ENCODE results near the gene NTNG1.
A peak's percentile ranks its signal among the peaks of the same experiment; 100 is the strongest.

NTNG1 gene

DNA sequence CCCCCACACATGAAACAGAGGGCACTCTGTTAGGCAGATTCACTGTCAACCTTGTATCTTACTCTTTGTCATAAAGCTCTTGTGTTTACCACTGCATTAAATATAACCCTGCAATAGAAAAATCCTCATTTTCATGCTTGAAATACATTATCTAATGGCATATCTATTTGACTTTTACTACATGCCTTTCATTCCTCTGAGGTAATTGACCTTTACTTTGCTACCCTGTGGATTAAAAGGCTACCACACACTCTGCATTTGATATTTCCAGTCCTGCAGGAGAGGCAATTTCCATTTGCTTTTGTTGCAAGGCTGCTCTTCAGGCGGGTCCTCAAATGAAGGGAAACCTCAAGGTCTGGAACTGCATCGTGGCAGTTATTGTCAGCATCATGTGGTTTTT lies 238.0 kb downstream of the NTNG1 start:
- no peaks in the 10 kb centered on the region for H3K4me1 Mint-ChIP-seq
- ATAC-seq = no peak
- no peaks in the 10 kb centered on the region for H3K9me3 Mint-ChIP-seq
- no peaks in the 10 kb centered on the region for H3K36me3 Mint-ChIP-seq (ENCODE audit: low read depth)
- H3K27me3 Mint-ChIP-seq = peaks cover 2% of the 10 kb centered on the region
- DNase-seq = no peak
- H3K27ac Mint-ChIP-seq = no peak overlapping the region
- no peak overlapping the region for H3K4me3 Mint-ChIP-seq

DNA sequence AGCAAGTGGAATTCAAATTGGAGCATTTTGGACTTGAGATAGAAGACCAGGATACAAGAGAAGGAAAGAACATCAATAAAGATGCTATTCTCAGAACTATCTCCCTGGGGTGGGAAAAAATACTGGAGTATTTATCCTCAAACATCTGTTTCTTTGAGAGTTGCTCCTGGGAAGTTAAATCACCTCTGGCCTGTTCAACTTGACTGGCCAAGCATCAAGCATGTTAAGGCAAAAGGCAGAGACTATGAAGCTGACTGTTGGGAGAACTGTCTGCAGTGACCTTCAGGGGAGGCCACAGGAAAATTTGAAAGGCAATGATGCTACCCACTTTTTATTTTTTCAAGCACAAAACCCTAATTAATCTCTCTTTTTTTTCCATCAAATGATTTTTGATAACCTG lies 239.0 kb downstream of the NTNG1 start:
- H3K9me3 Mint-ChIP-seq = no peaks in the 10 kb centered on the region
- H3K4me3 Mint-ChIP-seq = no peak overlapping the region
- no peaks in the 10 kb centered on the region for H3K36me3 Mint-ChIP-seq (ENCODE audit: low read depth)
- DNase-seq = no peak
- ATAC-seq = no peak
- H3K27ac Mint-ChIP-seq = no peak overlapping the region
- peaks cover 2% of the 10 kb centered on the region for H3K27me3 Mint-ChIP-seq
- H3K4me1 Mint-ChIP-seq = no peaks in the 10 kb centered on the region

DNA sequence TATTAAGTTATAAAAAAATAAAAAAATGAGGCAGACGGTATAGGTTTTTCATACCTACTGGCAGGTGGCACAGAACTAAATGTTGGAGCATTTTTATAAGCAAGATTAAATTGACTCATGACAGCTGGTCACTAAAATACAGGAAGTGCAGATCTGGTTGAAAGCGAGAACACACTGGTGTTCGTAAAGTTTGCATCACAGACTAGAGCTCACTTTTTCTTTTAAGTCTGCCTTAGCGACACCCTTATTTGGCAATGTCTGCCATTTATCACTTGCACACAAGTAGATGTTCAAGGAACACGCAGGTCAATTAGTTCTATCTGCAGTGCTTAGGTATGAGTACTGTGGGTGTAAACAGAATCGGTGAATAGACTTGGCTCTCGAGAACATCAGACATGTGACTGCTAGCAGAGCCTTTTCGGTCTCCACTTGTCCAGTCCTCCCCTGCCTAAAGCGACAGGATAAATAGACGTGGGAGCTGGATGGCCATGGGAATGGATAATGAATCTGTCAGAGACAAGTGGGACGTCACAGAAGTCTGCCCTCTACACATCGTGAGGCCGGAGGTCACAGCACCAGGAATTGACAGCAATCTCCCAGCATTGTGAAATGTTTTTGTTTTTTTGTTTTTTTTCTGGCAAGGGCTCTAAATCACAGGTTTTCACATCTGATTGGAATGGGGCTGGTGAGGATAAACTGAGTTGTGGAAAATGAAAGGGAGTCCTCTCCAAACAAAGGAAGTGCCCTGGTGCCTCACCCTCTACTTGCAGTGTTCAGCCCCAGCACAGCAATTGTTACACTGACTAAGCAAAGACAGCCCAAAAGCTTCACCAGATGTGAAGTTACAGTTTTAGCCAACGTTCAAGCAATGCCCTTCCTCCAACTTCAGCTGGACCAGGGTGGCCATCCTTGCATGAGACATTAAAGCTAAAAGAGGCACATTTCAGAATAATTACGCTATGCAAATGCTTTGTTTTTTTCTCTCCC lies 248.9 kb downstream of the NTNG1 start:
- no peaks in the 10 kb centered on the region for H3K36me3 Mint-ChIP-seq (ENCODE audit: low read depth)
- no peak overlapping the region for H3K4me3 Mint-ChIP-seq
- no peak overlapping the region for H3K27ac Mint-ChIP-seq
- no peaks in the 10 kb centered on the region for H3K4me1 Mint-ChIP-seq
- H3K27me3 Mint-ChIP-seq = no peaks in the 10 kb centered on the region
- no peaks in the 10 kb centered on the region for H3K9me3 Mint-ChIP-seq
- DNase-seq = no peak
- no peak for ATAC-seq

DNA sequence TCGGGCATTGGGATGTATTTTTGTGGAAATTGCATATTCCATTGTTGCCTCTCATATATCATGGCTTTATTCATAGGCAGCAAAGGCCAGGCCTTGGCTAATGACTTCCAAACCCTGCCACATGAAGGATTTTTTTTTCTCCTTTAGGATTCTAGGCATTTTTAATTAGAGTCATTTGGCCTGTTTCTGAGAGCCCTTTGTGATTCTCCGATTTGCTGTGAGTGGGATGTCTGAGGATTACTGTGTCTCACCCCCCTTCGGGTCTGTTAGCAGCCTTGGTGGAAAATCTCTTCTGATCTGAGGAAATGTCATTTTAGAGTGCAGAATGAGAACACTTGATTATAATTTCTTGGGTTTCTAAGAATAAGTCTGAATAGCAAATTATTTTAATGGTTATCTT lies 253.5 kb downstream of the NTNG1 start:
- H3K4me1 Mint-ChIP-seq = no peaks in the 10 kb centered on the region
- ATAC-seq = no peak
- no peaks in the 10 kb centered on the region for H3K9me3 Mint-ChIP-seq
- H3K27ac Mint-ChIP-seq = no peak overlapping the region
- no peaks in the 10 kb centered on the region for H3K27me3 Mint-ChIP-seq
- H3K4me3 Mint-ChIP-seq = no peak overlapping the region
- H3K36me3 Mint-ChIP-seq (ENCODE audit: low read depth) = no peaks in the 10 kb centered on the region
- DNase-seq = no peak

DNA sequence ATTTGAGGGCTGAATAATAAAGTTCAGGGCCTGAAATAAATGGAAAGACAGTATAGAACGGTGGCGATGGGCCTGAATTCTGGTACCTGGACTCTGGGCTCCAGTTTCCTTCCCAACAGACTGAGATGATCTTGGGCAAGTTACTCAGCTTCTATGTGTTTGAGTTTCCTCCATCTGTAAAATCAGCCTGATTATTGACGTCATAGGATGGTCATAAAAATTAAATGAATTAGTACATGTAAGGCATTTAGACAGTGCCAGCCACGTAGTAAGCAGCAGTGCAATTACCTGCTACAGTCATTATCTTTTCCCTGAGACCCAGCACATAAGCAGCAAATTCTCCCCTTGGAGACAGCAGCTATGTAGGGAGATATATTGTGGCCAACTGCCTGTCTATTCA lies 260.9 kb downstream of the NTNG1 start:
- H3K4me3 Mint-ChIP-seq = no peak overlapping the region
- no peaks in the 10 kb centered on the region for H3K9me3 Mint-ChIP-seq
- ATAC-seq (no peak), DNase-seq (no peak)
- H3K27ac Mint-ChIP-seq = no peak overlapping the region
- H3K36me3 Mint-ChIP-seq (ENCODE audit: low read depth) = no peaks in the 10 kb centered on the region
- H3K4me1 Mint-ChIP-seq = no peaks in the 10 kb centered on the region
- peaks cover 2% of the 10 kb centered on the region for H3K27me3 Mint-ChIP-seq

DNA sequence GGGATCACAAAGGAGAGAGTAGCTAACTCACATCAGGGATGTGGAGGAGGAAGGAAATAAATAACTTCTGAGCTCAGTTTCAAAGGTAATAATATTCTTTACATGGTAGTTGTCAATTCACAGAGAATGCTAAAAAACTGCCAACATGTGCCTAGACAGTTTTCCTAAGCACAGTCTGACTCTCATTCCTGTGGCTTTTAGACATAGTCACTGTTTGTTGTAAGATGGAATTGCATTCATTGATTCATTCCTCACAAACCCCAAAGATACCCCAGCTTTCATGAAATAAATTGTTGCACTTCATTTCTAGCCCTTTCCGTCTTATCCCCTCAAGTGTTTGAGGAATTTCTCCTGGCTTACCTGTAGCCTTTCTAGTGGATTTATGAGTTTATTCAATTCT lies 263.9 kb downstream of the NTNG1 start:
- no peak overlapping the region for H3K4me3 Mint-ChIP-seq
- H3K27me3 Mint-ChIP-seq = peaks cover 4% of the 10 kb centered on the region
- H3K36me3 Mint-ChIP-seq (ENCODE audit: low read depth) = no peaks in the 10 kb centered on the region
- ATAC-seq (no peak), DNase-seq (no peak)
- H3K4me1 Mint-ChIP-seq = no peaks in the 10 kb centered on the region
- no peaks in the 10 kb centered on the region for H3K9me3 Mint-ChIP-seq
- no peak overlapping the region for H3K27ac Mint-ChIP-seq

DNA sequence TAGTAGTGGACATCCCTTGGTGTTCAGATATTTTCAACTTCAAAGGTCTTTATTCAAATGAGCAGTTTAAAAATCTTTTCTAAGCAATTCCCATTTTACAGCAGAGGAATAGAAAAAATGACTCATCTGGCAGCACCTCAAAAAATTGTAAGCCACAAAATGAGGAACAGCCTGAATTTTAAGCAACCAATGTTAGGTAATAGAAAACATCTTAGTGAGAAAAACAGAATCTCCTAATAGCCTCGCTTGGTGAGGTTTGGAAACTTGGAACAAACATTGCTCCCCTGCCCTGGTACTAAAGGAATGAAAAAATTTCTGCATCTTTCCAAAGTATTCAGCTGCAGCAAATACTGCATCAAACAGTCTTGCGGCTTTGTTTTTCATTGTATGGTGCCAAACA lies 264.4 kb downstream of the NTNG1 start:
- H3K36me3 Mint-ChIP-seq (ENCODE audit: low read depth) = no peaks in the 10 kb centered on the region
- H3K27ac Mint-ChIP-seq = no peak overlapping the region

DNA sequence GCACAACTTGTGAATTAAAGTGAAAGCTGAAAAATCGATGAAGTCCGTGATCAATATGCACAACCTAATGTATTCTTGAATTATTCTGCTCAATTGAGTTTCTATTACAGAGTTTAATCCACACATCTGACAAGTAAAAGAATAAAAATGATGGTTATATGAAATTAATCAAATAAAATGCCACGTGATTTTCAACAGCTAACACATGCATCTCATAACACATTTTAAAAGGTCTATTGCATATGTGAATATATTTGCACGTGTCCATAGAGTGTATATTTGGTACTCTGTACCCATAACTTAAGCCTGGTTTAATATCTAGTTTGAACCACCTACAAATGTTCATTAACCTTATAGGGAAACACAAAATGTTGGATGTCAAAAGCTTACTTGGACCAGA lies 266.2 kb downstream of the NTNG1 start:
- no peak for ATAC-seq
- peaks cover 2% of the 10 kb centered on the region for H3K27me3 Mint-ChIP-seq
- H3K9me3 Mint-ChIP-seq = no peaks in the 10 kb centered on the region
- H3K27ac Mint-ChIP-seq = no peak overlapping the region
- no peaks in the 10 kb centered on the region for H3K4me1 Mint-ChIP-seq
- no peaks in the 10 kb centered on the region for H3K36me3 Mint-ChIP-seq (ENCODE audit: low read depth)
- no peak overlapping the region for H3K4me3 Mint-ChIP-seq
- DNase-seq = no peak

More for the DNA sequence above, 264.4 kb downstream of the NTNG1 start:
- Mint-ChIP-seq H3K9me3 (no peaks in the 10 kb centered on the region), H3K4me3 (no peak overlapping the region), H3K27me3 (peaks cover 2% of the 10 kb centered on the region), H3K4me1 (no peaks in the 10 kb centered on the region)
- DNase-seq (no peak), ATAC-seq (no peak)

DNA sequence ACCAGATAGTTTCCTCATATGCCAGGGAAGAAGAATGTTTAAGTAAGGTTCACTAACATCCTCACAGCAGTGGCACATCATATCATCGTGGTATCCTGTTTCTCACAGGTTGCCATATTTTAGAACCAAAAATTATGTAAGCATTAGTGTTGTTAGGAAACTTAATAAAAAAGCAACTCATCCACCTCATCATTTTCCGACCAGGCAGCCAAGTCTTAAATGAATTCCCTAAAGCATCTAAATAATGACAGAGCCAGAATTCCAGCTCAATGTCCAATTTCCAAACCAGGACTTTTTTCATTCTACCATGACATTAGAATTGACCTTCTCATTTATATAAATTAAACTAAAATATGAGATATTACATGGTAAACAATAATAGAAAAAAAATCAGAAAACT lies 272.7 kb downstream of the NTNG1 start:
- ATAC-seq = no peak
- Mint-ChIP-seq H3K36me3 (ENCODE audit: low read depth) (no peaks in the 10 kb centered on the region), H3K4me1 (no peaks in the 10 kb centered on the region), H3K27ac (no peak overlapping the region), H3K9me3 (no peaks in the 10 kb centered on the region), H3K4me3 (no peak overlapping the region), H3K27me3 (peaks cover 6% of the 10 kb centered on the region)
- no peak for DNase-seq

DNA sequence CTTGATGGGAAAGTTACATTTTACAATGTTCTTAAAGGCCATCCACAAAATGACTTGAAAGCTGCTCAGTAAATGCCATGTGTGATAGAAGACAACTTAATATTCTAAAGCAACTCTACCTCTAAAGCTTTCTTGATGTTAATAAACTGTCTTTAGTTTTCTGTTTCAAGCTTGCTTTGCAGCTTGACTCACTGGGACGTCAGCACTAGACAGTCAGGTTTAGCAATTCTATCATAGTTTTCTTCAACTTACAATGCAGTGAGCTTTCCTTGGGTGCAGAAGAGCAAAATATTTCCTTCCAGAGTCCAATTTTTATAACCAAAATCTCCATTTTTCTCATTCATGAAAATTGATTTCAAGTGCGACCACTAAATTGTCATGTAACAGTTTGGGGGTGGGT lies 273.1 kb downstream of the NTNG1 start:
- H3K27me3 Mint-ChIP-seq = peaks cover 6% of the 10 kb centered on the region
- H3K4me1 Mint-ChIP-seq = no peaks in the 10 kb centered on the region
- no peaks in the 10 kb centered on the region for H3K9me3 Mint-ChIP-seq
- H3K27ac Mint-ChIP-seq = no peak overlapping the region
- no peak for ATAC-seq
- DNase-seq = no peak
- no peaks in the 10 kb centered on the region for H3K36me3 Mint-ChIP-seq (ENCODE audit: low read depth)
- H3K4me3 Mint-ChIP-seq = no peak overlapping the region

DNA sequence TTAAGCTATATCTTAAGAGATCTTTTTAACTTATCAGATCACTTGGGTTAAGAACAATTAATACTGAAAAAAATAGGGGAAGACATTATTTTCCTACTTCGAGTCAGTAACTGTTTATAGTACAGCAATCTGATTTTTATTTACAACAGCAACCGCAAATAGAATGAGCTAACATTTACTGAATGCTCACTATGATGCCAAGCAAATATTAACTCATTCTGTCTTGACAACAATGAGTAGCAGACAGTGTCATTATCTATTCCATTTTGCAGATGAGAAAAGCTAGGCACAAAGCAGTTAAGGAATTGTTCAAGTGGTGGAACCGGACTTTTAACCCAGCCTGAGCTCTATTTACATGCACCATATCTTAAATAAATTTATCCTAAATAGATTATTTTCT lies 273.7 kb downstream of the NTNG1 start:
- Mint-ChIP-seq H3K27ac (no peak overlapping the region), H3K36me3 (ENCODE audit: low read depth) (no peaks in the 10 kb centered on the region), H3K9me3 (no peaks in the 10 kb centered on the region), H3K4me3 (no peak overlapping the region), H3K4me1 (no peaks in the 10 kb centered on the region), H3K27me3 (peaks cover 6% of the 10 kb centered on the region)
- ATAC-seq = no peak
- DNase-seq = no peak

DNA sequence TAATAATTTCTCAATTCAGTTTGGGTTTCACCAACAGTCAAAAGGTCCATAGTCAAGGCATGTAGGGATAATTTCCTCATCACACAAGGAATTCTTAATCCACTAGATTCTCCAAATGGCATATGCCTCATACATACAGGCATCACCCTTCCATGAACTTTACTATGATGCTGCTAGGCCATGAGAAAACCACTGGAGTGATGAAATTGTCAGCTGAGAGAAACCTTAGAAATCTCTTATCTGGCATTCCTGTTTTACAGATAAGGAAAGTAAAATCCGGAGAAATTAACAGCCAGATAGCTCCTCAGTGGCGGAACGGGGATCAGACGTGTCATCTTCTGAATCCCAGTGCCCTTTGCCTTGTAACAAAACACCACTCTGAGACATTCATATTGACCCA lies 274.4 kb downstream of the NTNG1 start:
- Mint-ChIP-seq H3K9me3 (no peaks in the 10 kb centered on the region), H3K27me3 (peaks cover 6% of the 10 kb centered on the region), H3K36me3 (ENCODE audit: low read depth) (no peaks in the 10 kb centered on the region), H3K4me1 (no peaks in the 10 kb centered on the region), H3K4me3 (no peak overlapping the region), H3K27ac (no peak overlapping the region)
- ATAC-seq (no peak), DNase-seq (no peak)

DNA sequence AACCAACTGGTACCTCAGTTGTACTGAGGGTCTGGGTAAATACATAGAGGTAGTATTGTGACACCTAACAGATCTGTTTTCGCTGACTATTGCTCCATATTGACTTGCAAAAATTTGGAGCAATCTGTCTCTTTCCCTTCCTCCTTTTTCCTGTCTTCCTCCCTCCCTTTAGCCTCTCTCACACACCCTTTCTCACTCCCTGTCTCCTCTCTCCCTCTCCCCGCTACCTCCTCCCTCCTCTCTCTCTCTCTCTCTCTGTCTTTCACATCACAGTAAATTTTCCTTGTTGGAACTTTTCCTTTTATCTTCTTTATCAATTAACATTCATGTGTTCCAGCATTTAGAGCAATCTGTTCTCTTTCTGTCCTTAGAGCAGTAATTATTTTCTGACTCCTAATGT lies 278.2 kb downstream of the NTNG1 start:
- Mint-ChIP-seq H3K9me3 (no peaks in the 10 kb centered on the region), H3K36me3 (ENCODE audit: low read depth) (no peaks in the 10 kb centered on the region), H3K27ac (no peak overlapping the region), H3K4me1 (no peaks in the 10 kb centered on the region), H3K27me3 (peaks cover 4% of the 10 kb centered on the region), H3K4me3 (no peak overlapping the region)
- DNase-seq = no peak
- ATAC-seq = no peak

DNA sequence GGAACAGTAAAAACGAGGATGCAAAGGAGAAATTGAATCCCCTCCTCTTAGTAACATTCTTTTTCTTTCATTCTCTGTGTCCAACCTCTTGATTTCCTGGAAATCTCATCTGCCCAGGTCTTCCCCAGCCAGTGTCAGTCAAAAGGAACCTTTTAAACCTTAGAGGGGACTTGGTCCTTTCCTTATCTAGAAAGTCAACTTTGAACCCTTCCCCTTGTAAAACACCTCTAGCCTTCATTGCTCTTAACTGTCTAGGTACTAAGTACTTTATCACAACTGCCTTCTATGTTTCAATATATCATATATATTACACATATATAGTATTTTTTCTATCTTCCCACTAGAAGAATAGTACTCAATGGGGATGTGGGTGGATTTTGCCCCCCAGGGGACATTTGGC lies 282.1 kb downstream of the NTNG1 start:
- Mint-ChIP-seq H3K4me1 (no peaks in the 10 kb centered on the region), H3K27me3 (peaks cover 11% of the 10 kb centered on the region), H3K36me3 (ENCODE audit: low read depth) (no peaks in the 10 kb centered on the region), H3K9me3 (no peaks in the 10 kb centered on the region), H3K4me3 (no peak overlapping the region), H3K27ac (no peak overlapping the region)
- ATAC-seq (no peak), DNase-seq (no peak)

DNA sequence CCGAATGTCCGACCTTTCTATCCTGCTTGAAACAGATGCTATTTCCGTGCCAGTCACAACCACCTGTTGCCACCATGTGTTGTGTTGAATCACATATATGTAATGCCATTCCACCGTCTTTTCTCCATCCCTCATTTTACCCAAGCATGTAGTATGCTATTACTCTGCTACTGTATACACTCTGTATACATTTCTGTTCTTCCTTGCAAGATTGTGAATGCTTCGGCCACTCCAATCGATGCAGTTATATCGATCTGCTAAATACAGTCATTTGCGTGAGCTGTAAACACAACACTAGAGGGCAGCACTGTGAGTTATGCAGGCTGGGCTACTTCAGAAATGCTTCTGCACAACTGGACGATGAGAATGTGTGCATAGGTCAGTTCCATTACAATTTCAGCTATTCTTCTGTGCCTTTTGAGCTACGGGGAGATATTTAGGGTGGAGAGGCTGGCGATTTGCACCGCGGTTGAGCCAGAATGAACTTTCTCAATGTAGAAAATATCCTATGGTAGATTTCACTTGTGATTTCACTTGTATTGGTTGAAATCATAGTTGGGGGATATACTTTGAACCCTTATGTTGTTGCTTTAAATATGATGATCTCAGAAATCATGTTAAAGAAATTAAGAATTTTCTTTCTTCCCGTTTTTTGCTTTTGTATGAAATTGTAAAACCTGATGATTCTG lies 289.8 kb downstream of the NTNG1 start:
- Mint-ChIP-seq H3K4me3 (no peak overlapping the region), H3K27me3 (peaks cover 6% of the 10 kb centered on the region), H3K4me1 (no peaks in the 10 kb centered on the region), H3K9me3 (no peaks in the 10 kb centered on the region), H3K27ac (no peak overlapping the region), H3K36me3 (ENCODE audit: low read depth) (no peaks in the 10 kb centered on the region)
- ATAC-seq (no peak), DNase-seq (peak; percentile 17)

All from activated naive CD8-positive, alpha-beta T cell treated with anti-CD3 and anti-CD28 coated beads, Interleukin-2, amount 50 U/mL, for 24 hours (primary cell).